Activated CD8-positive, alpha-beta memory T cell treated with anti-CD3 and anti-CD28 coated beads for 36 hours (primary cell): ENCODE measurements around the gene CELF2. TPM values are rescaled to one million over a fixed set of nuclear protein-coding genes. Genes with fewer than 3 reads are reported as not detected.
"Not testable (repeated sequence)": the region's sequence is repeated elsewhere in the genome, so short reads cannot be mapped to it uniquely, and the experiment has no call there.

Source experiments
- CTCF ChIA-PET: fragments of 350-600 bp; sonication (Branson Sonifier 250); formaldehyde crosslinking; loops from one replicate; lab custom pipeline; 2021; ENCODE audit warnings: antibody characterized with exemption; lab: Charles Lee
- POLR2A ChIA-PET: fragments of 350-600 bp; sonication (Branson Sonifier 250); formaldehyde crosslinking; loops from one replicate; lab custom pipeline; 2021; ENCODE audit warnings: antibody characterized with exemption; lab: Charles Lee
- total RNA-seq, 2 experiments: library from RNA; stranded (reverse); gene quantifications; one replicate each; pipeline ENCODE4 v1.2.3, GENCODE V29; 2021

The CELF2 gene
- total RNA-seq, 2 experiments from 2014 or later = 153 to 154 TPM

DNA sequence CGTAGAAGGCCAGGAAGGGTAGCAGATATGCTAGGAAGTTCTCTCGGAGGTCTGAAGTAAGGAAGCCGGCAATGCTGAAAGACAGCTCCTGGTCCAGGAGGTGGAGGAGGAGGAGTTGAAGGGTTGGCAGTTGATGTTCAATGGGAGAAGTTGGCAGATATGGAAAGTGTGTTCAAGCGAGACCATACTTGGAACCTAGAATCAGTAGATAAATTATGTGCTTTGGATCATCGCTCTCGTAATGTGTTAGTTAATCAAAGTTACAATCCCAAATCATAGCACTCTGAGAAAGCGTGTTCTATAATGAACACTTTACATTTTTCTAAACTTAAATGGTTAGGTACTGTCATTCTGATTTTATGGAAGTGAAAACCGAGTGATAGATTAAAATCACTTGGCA is 152.9 kb downstream of the CELF2 start:
- ChIA-PET POLR2A (interaction anchor here (0.7 to 9.3 kb wide), 7 partner anchors 6 to 65 kb away, joined by 3 to 148 read pairs (median 5); no protein-coding TSS in a partner anchor), CTCF (interaction anchor here (0.8 to 1.0 kb wide), 2 partner anchors 66 to 108 kb away, joined by 3 read pairs; no protein-coding TSS in a partner anchor)

DNA sequence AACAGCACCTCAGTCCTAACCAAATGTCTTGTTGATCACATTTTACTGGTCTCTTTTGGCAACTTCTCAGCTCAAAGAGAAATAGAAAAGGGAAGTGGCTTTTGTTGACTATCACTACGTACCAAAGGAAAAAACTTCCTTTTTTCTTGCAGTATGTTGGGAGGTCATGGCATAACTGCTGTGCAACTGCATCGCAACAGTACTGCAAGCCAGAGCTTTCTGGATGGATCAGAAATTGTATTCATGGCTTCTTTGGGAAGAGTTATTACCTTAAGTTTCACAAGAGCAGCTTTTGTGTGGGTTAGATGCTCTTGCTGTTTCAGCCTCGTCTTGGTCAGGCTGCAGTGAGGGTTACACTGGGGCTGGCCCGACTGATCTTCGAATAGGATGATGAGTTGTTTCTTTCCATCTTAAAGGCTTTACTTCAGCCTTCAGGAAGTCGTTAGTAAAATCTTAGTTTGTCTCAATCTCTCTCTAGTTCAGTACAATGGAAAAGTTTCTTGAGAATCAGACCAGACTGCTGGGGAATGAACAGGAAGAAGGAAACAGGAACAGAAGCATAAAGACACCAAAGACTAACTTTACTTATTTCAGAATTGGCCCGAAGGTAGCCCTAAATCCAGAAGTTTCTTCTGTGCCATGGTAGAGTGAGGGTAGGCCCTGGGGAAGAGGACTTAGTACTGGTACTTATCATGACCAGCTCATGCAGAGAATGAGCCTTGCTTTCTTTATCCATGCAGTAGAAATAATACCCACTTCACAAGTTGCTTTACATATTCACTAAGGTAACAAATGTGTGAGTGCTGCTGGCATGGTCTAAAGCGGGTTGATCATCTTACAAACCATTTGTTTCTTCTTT is 153.6 kb downstream of the CELF2 start:
- ChIA-PET POLR2A (interaction anchor here (0.7 to 9.3 kb wide), 7 partner anchors 5 to 99 kb away, joined by 3 to 148 read pairs (median 5); no protein-coding TSS in a partner anchor), CTCF (interaction anchor here (0.8 to 1.0 kb wide), 2 partner anchors 66 to 107 kb away, joined by 3 read pairs; no protein-coding TSS in a partner anchor)

DNA sequence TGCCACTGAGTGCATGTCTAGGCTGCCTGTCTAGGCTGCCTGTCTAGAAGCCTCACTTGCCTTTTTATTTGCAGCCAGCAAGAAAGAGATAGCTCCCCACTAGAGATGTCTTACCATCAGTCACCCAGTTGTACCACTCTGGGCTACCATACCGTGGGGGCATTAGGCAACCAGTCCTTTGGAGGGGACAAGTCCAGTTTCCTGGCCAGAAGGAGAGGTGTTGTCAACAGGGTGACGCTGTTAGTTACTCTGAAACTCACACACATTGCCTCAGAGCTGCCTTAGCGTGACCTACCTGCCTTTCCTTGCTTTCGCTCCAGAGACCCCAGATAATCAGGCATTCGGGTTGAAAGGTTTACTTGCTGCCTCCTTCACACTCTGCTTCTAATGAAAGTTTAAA is 155.4 kb downstream of the CELF2 start:
- POLR2A ChIA-PET = interaction anchor here (0.6 to 9.2 kb wide), 2 partner anchors 6 to 86 kb away, joined by 4 to 148 read pairs; no protein-coding TSS in a partner anchor
- CTCF ChIA-PET = interaction anchor here (1.0 to 1.3 kb wide), 4 partner anchors 23 to 147 kb away, joined by 3 to 6 read pairs (median 3); no protein-coding TSS in a partner anchor

- CTCF ChIA-PET = interaction anchor here (0.7 to 3.3 kb wide), 2 partner anchors 10 to 50 kb away, joined by 3 to 30 read pairs; no protein-coding TSS in a partner anchor
- POLR2A ChIA-PET = interaction anchor here (1.2 to 9.2 kb wide), 3 partner anchors 9 to 50 kb away, joined by 3 to 148 read pairs (median 4); no protein-coding TSS in a partner anchor
These were observed 158.2 kb downstream of the CELF2 start for GRCh38 chr10:11175823-11176243.

- ChIA-PET CTCF (interaction anchor here (0.7 to 3.3 kb wide), 3 partner anchors 11 to 51 kb away, joined by 3 to 30 read pairs (median 4); no protein-coding TSS in a partner anchor), POLR2A (interaction anchor here (0.9 to 9.2 kb wide), 6 partner anchors 10 to 62 kb away, joined by 4 to 148 read pairs (median 4); no protein-coding TSS in a partner anchor)
These were observed 159.1 kb downstream of the CELF2 start for GRCh38 chr10:11176746-11177145.

- POLR2A ChIA-PET = interaction anchor here (0.9 to 9.2 kb wide), 4 partner anchors 10 to 61 kb away, joined by 4 to 148 read pairs (median 6); no protein-coding TSS in a partner anchor
These were observed 159.7 kb downstream of the CELF2 start for GRCh38 chr10:11177381-11177780.

GRCh38 chr10:11177926-11178471 is 160.3 kb downstream of the CELF2 start:
- ChIA-PET CTCF (interaction anchor here (1.1 to 2.2 kb wide), 5 partner anchors 10 to 93 kb away, joined by 3 to 8 read pairs (median 5); no protein-coding TSS in a partner anchor), POLR2A (interaction anchor here (1.2 to 9.2 kb wide), 6 partner anchors 11 to 58 kb away, joined by 4 to 148 read pairs (median 9); no protein-coding TSS in a partner anchor)

More at GRCh38 chr10:11177381-11177780, 159.7 kb downstream of the CELF2 start:
- CTCF ChIA-PET = interaction anchor here (0.7 to 3.3 kb wide), 3 partner anchors 12 to 51 kb away, joined by 3 to 30 read pairs (median 4); no protein-coding TSS in a partner anchor

GRCh38 chr10:11178606-11179515 is 161.2 kb downstream of the CELF2 start:
- ChIA-PET POLR2A (interaction anchor here (0.6 to 9.2 kb wide), 7 partner anchors 12 to 60 kb away, joined by 3 to 148 read pairs (median 9); no protein-coding TSS in a partner anchor), CTCF (interaction anchor here (0.6 to 2.2 kb wide), 7 partner anchors 11 to 92 kb away, joined by 3 to 8 read pairs (median 4); no protein-coding TSS in a partner anchor)

GRCh38 chr10:11179516-11180105 is 161.9 kb downstream of the CELF2 start:
- ChIA-PET POLR2A (interaction anchor here (0.6 to 9.2 kb wide), 7 partner anchors 13 to 59 kb away, joined by 3 to 148 read pairs (median 9); no protein-coding TSS in a partner anchor), CTCF (interaction anchor here (0.7 to 2.2 kb wide), 5 partner anchors 13 to 91 kb away, joined by 3 to 7 read pairs (median 4); no protein-coding TSS in a partner anchor)

DNA sequence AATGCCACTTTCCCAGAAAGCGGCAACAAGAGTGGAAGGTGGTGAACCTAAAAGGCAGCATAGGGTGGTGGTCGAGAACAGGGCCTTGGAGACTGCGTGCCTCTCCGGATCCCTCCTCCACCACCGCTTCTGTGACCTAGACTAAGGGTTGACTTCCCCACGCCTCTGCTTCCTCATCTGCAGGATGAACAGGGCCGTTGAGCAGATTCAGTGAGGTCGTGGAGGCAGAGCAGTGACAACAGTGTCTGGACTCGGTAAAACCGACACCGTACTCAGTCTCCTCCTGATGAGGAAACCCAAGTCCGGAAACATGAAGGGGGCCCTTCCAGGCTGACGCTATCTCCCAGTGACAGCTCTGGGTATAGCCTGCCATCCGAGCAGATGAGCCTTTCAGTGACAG is 162.6 kb downstream of the CELF2 start:
- CTCF ChIA-PET = interaction anchor here (0.7 to 2.2 kb wide), 4 partner anchors 14 to 90 kb away, joined by 3 to 7 read pairs (median 4); no protein-coding TSS in a partner anchor

GRCh38 chr10:11181978-11182377 is 164.3 kb downstream of the CELF2 start:
- POLR2A ChIA-PET = interaction anchor here (1.1 to 1.6 kb wide), 2 partner anchors 11 to 20 kb away, joined by 3 to 5 read pairs; no protein-coding TSS in a partner anchor
- CTCF ChIA-PET = interaction anchor here (0.8 to 1.4 kb wide), 3 partner anchors 18 to 32 kb away, joined by 3 to 4 read pairs (median 3); no protein-coding TSS in a partner anchor

More for the DNA sequence above, 162.6 kb downstream of the CELF2 start:
- POLR2A ChIA-PET = interaction anchor here (1.0 to 9.2 kb wide), 4 partner anchors 13 to 53 kb away, joined by 4 to 148 read pairs (median 14); no protein-coding TSS in a partner anchor

GRCh38 chr10:11183015-11183414 is 165.3 kb downstream of the CELF2 start:
- POLR2A ChIA-PET = interaction anchor here (0.7 to 1.6 kb wide), 4 partner anchors 19 to 87 kb away, joined by 3 to 5 read pairs (median 4); no protein-coding TSS in a partner anchor
- CTCF ChIA-PET = interaction anchor here (0.8 to 1.4 kb wide), 6 partner anchors 19 to 48 kb away, joined by 3 to 5 read pairs (median 3); no protein-coding TSS in a partner anchor

GRCh38 chr10:11184093-11184492 is 166.4 kb downstream of the CELF2 start:
- CTCF ChIA-PET = no interaction called here
- POLR2A ChIA-PET = no interaction called here

DNA sequence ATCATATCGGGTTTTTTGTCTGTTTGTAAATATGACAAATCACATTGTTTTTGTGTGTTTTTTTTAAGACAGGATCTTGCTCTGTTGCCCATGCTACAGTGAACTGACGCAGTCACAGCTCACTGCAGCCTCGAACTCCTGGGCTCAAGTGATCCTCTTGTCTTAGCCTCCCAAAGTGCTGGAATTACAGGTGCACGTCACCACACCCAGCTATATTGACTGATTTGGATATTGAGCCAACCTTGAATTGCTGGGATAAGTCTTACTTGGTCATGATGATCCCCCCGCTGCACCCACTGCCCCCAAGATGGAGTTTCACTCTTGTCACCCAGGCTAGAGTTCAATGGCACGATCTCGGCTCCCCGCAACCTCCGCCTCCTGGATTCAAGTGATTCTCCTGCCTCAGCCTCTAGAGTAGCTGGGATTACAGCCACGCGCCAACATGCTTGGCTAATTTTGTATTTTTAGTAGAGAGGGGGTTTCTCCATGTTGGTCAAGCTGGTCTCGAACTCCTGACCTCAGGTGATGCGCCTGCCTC is 167.5 kb downstream of the CELF2 start:
- POLR2A ChIA-PET = interaction anchor here (0.7 kb wide), 1 partner anchor 157 kb away, joined by 3 read pairs; no protein-coding TSS in a partner anchor
- CTCF ChIA-PET = not testable (repeated sequence)

- CTCF ChIA-PET = no interaction called here
- POLR2A ChIA-PET = no interaction called here
These were observed 168.7 kb downstream of the CELF2 start for GRCh38 chr10:11186374-11186773.
